Mammary epithelial cell (primary cell): ENCODE results near the gene ASPDH.

ENCODE experiments used
- EZH2 ChIP-seq: IDR thresholded peaks from 2 replicates; pipeline ENCODE4 v1.6.1; 2012; ENCODE audit warnings: low read length, inconsistent platforms, borderline replicate concordance
- TF ChIP-seq, protein P1 (sequence below), 2 donors: IDR thresholded peaks in 1 of 2; conservative IDR thresholded peaks in 1 of 2; 2 replicates each; pipeline ENCODE4 v1.5.1; 2011 to 2012; ENCODE audit warnings: inconsistent platforms in 2 of 2, low read length in 2 of 2, mild to moderate bottlenecking in 2 of 2, control low read depth in 1 of 2, low read depth in 1 of 2; ENCODE audit not compliant: insufficient read depth in 1 of 2; ENCODE audit errors: extremely low read depth in 1 of 2

- TF ChIP-seq, protein P1, sequence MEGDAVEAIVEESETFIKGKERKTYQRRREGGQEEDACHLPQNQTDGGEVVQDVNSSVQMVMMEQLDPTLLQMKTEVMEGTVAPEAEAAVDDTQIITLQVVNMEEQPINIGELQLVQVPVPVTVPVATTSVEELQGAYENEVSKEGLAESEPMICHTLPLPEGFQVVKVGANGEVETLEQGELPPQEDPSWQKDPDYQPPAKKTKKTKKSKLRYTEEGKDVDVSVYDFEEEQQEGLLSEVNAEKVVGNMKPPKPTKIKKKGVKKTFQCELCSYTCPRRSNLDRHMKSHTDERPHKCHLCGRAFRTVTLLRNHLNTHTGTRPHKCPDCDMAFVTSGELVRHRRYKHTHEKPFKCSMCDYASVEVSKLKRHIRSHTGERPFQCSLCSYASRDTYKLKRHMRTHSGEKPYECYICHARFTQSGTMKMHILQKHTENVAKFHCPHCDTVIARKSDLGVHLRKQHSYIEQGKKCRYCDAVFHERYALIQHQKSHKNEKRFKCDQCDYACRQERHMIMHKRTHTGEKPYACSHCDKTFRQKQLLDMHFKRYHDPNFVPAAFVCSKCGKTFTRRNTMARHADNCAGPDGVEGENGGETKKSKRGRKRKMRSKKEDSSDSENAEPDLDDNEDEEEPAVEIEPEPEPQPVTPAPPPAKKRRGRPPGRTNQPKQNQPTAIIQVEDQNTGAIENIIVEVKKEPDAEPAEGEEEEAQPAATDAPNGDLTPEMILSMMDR (conservative IDR thresholded peaks at IDR 0.05 in 1 of 2, IDR thresholded peaks at IDR 0.05 in 1 of 2; ENCODE audit: extremely low read depth in 1 of 2, insufficient read depth in 1 of 2, low read depth in 1 of 2, low read length in 2 of 2) = no peak
- TF ChIP-seq EZH2 = no peak
These were observed 15.3 kb downstream of the ASPDH start for GRCh38 chr19:50498219-50499056.
